ENCODE measurements around the gene SCAPER.

SCAPER gene

GRCh38 chr15:76398317-76399104, 506.6 kb downstream of the SCAPER start:
- DNase-seq (ENCODE audit: low spot score): no peak

DNA sequence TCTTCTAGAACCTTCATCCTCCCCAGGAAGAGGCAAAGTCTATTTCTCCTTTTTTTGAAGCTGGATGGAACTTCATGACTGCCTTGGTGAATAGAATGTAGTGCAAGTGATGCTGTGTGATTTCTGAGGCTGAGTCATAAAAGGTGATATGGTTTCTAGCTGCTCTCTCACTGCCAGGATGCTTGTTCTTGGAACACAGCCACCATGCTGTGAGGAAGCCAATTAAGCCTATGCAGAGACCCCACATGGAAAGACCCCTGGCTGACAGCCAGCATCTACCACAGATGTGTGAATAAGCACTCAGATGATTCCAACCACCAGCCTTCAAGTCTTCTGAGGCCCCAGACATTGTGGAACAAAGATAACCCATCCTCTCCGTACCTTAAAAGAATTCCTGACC, 511.5 kb downstream of the SCAPER start:
- DNase-seq (ENCODE audit: low spot score): no peak

GRCh38 chr15:76391847-76392246, 513.3 kb downstream of the SCAPER start:
- DNase-seq (ENCODE audit: low spot score): no peak

GRCh38 chr15:76391309-76391708, 513.8 kb downstream of the SCAPER start:
- DNase-seq (ENCODE audit: low spot score): no peak

- DNase-seq (ENCODE audit: low spot score): no peak
Observed at GRCh38 chr15:76390571-76390970, 514.6 kb downstream of the SCAPER start.

- no peak for DNase-seq (ENCODE audit: low spot score)
Observed at GRCh38 chr15:76386926-76387325, 518.2 kb downstream of the SCAPER start.

DNA sequence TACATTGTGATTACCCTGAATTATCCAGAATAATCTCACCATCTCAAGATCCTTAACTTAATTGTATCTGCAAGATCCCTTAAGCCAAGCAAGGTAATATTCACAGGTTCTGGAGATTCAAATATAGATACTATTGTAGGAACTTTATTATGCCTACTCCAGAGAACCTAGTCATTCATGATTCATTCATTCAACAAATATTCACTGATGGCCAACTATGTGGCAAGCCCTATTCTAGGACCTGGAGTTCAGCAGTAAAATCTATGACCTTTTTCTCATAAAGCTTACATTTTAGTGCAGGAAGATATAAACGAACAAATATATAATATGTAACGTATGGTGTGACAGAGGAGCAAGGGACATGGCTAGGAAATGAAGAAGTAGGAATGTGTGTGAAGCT, 519.0 kb downstream of the SCAPER start:
- DNase-seq (ENCODE audit: low spot score): no peak

DNA sequence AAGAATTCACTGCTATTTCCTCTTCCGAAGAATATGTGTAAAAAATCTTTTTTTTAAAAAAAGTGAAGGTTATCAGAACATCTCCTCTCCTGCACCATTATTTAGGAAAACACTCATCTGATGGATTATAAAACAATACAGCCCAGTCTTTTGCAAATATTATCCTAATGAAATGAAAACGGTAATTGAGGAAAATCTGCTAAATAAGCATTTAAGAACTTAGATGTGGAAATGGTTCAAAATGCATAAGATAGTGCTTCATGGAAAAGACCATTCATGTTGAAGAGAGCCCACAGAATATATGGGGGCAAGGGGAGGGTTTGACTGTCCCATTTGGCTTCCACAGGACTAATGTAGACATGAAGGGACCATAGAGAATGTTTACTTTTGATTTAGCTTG, 520.7 kb downstream of the SCAPER start:
- no peak for DNase-seq (ENCODE audit: low spot score)

GRCh38 chr15:76382987-76383728, 522.0 kb downstream of the SCAPER start:
- DNase-seq (ENCODE audit: low spot score): no peak

- DNase-seq (ENCODE audit: low spot score): no peak
Observed at GRCh38 chr15:76381366-76381765, 523.8 kb downstream of the SCAPER start.

- no peak for DNase-seq (ENCODE audit: low spot score)
Observed at GRCh38 chr15:76380249-76380648, 524.9 kb downstream of the SCAPER start.

- DNase-seq (ENCODE audit: low spot score): no peak
Observed at GRCh38 chr15:76378691-76379090, 526.4 kb downstream of the SCAPER start.

DNA sequence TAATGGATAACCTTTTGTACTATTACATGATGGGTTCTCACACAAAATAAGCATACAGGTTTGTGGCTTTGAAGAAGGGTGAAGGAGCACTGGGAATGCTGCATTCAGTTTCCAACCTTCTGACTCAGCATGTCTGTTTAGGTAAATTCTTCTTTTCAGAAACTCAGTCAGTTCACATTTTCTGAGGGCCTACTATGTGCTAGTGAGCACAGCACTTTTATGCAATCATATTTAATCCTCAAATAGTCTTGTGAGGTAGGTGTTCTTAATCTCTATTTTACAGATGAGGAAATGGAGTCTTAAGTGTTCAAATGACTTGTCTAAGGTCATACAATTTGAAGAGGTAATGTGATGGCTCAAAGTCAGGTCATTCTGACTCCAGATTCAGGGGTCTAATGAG, 527.4 kb downstream of the SCAPER start:
- DNase-seq (ENCODE audit: low spot score): no peak

DNA sequence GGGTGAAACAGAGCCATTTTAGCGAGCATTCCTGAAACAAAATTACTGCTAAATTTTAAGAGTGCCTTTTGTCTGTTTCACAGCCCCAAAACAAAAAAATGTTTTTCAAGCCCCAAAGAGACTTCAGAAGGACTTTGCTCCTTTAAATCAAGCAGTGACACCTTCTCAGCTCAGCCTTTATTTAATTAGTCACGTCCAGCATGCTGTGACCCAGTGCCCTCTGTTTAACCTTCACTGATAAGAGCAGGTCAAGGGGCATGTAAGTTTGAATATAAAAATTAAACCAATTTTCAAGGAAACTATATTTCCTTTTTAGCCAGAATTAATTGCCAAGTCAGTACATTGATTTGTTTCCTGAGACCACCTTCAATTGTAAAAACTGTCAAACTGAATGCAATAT, 527.9 kb downstream of the SCAPER start:
- no peak for DNase-seq (ENCODE audit: low spot score)

- no peak for DNase-seq (ENCODE audit: low spot score)
Observed at GRCh38 chr15:76376816-76377215, 528.3 kb downstream of the SCAPER start.

DNA sequence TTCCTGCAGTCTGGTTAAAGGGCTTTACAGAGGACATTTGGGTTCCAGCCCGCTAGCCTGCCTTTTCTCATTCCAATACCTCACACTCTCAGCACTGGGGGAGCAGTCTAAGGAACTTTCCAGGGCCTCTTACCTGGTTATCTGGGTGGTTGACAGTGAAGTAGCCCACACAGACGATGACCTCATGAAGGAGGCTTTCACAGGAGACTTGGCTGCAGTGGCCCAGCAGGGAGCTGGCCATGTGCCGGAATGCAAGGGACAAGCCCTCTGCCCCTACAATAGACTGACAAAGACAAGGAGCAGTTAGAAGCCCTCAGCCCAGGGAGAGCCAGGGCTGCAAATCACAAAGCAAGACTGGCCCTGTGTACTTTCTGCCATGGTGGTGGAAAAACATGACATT, 529.1 kb downstream of the SCAPER start:
- DNase-seq (ENCODE audit: low spot score): no peak

- DNase-seq (ENCODE audit: low spot score): no peak
Observed at GRCh38 chr15:76368122-76368621, 537.0 kb downstream of the SCAPER start.

DNA sequence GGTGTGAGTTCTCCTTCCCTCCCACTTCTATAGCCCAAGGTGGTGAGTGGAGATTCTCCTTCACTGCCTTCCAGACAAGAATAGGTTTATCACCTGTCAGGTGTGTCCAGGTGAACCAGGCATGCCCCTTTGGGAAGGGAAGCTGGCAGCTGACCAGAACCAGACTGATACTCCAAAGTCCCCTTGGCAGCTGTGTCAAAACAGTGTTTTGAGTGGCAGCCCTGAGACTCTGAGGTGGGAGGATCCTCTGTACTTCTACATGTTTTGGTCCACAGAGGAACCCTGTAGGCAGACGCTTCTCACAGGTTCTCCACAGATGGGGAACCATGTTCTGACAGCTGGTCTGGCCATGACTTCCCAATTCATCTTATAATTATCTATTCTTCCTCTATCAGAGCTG, 538.4 kb downstream of the SCAPER start:
- DNase-seq (ENCODE audit: low spot score): no peak

DNA sequence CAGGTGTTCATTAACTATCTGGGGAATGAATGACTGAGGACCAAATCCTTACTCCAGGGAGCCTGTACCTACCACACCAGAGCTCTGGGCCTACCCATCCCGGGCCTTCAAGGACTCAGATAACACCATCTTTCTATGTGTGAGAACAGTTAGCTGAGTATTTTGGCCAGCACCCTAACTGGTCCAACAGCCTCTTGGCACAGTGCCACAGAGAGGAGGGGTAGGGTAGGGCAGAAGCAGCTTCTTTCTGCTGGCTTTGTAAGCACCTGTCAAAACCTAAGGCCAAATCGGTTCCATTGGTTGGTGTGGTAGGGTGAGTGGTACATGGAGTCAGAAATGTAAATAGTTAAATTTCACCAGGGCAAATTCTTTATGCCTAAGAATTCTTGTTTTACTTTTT, 541.9 kb downstream of the SCAPER start:
- no peak for DNase-seq (ENCODE audit: low spot score)

- no peak for DNase-seq (ENCODE audit: low spot score)
Observed at GRCh38 chr15:76360416-76360815, 544.7 kb downstream of the SCAPER start.

DNA sequence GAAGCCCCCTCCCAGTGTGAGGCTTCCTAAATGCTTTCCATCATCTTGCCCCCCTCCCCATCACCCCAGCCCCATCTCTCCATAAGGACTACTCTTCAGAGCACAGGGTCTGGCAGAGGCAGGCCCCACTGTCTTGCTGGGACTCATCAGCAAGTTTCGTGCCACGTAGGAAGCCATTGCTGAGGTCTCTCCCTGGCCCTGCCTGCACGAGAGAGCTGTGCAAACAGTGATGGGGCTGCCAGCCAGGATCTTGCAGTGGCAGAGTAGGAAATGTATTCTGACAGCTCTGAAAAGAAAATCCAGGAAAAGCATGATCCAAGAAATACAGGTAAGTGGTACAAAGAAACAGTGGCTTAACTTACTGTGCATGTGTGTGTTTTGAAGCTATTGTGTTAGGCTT, 546.0 kb downstream of the SCAPER start:
- no peak for DNase-seq (ENCODE audit: low spot score)

DNA sequence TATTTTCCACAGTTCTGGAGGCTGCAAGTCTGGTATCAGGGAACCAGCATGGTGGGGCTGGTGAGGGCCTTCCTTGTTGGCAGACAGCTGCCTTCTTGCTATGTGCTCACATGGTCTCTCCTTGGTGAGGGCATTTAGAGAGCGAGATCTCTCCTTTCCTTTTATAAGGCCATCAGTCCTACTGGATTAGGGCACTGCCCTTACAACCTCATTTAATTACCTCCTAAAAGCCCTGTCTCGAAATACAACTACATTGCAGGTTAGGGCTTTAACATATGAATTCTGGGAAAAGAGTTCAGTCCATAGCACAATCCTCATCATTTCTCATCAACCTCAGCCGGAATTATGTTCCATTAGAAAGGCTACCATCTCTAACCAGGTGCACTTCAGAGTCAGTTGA, 546.7 kb downstream of the SCAPER start:
- no peak for DNase-seq (ENCODE audit: low spot score)

- DNase-seq (ENCODE audit: low spot score): no peak
Observed at GRCh38 chr15:76354823-76355440, 550.2 kb downstream of the SCAPER start.
